ENCODE measurements around the gene SLC22A2.
"Not testable (repeated sequence)": the region's sequence is repeated elsewhere in the genome, so short reads cannot be mapped to it uniquely, and the experiment has no call there.

Gene SLC22A2

GRCh38 chr6:160247457-160247883, 11.2 kb downstream of the SLC22A2 start:
- TF ChIP-seq CTCF (IDR thresholded peaks at IDR 0.05; ENCODE audit: borderline replicate concordance, control extremely low read depth, extremely low read depth, insufficient read depth, missing control alignments), result no peak
- no peak for DNase-seq (ENCODE audit: low spot score)
- in situ Hi-C loops (cut with MboI; ENCODE audit: low sequenced_read_pairs, unreplicated experiment), result no loop called here

GRCh38 chr6:160240691-160241084, 17.9 kb downstream of the SLC22A2 start:
- no peak for TF ChIP-seq CTCF (IDR thresholded peaks at IDR 0.05; ENCODE audit: borderline replicate concordance, control extremely low read depth, extremely low read depth, insufficient read depth, missing control alignments)
- in situ Hi-C loops (cut with MboI; ENCODE audit: low sequenced_read_pairs, unreplicated experiment), result no loop called here
- no peak for DNase-seq (ENCODE audit: low spot score)

GRCh38 chr6:160239929-160240690, 18.5 kb downstream of the SLC22A2 start:
- in situ Hi-C loops (cut with MboI; ENCODE audit: low sequenced_read_pairs, unreplicated experiment), result no loop called here
- no peak for DNase-seq (ENCODE audit: low spot score)
- no peak for TF ChIP-seq CTCF (IDR thresholded peaks at IDR 0.05; ENCODE audit: borderline replicate concordance, control extremely low read depth, extremely low read depth, insufficient read depth, missing control alignments)

- DNase-seq (ENCODE audit: low spot score), result no peak
- in situ Hi-C loops (cut with MboI; ENCODE audit: low sequenced_read_pairs, unreplicated experiment), result no loop called here
- no peak for TF ChIP-seq CTCF (IDR thresholded peaks at IDR 0.05; ENCODE audit: borderline replicate concordance, control extremely low read depth, extremely low read depth, insufficient read depth, missing control alignments)
Observed at GRCh38 chr6:160238761-160239751, 19.6 kb downstream of the SLC22A2 start.

- DNase-seq (ENCODE audit: low spot score), result no peak
- TF ChIP-seq CTCF (IDR thresholded peaks at IDR 0.05; ENCODE audit: borderline replicate concordance, control extremely low read depth, extremely low read depth, insufficient read depth, missing control alignments), result no peak
- in situ Hi-C loops (cut with MboI; ENCODE audit: low sequenced_read_pairs, unreplicated experiment), result no loop called here
Observed at GRCh38 chr6:160238278-160238711, 20.3 kb downstream of the SLC22A2 start.

- DNase-seq (ENCODE audit: low spot score); in situ Hi-C loops (cut with MboI; ENCODE audit: low sequenced_read_pairs, unreplicated experiment): not testable (repeated sequence)
Observed at GRCh38 chr6:160237597-160238275, 20.9 kb downstream of the SLC22A2 start.

GRCh38 chr6:160236235-160236872, 22.3 kb downstream of the SLC22A2 start:
- DNase-seq (ENCODE audit: low spot score); in situ Hi-C loops (cut with MboI; ENCODE audit: low sequenced_read_pairs, unreplicated experiment): not testable (repeated sequence)

- in situ Hi-C loops (cut with MboI; ENCODE audit: low sequenced_read_pairs, unreplicated experiment), result not testable (repeated sequence)
Observed at GRCh38 chr6:160233950-160234640, 24.5 kb downstream of the SLC22A2 start.

More at GRCh38 chr6:160233950-160234640, 24.5 kb downstream of the SLC22A2 start:
- DNase-seq (ENCODE audit: low spot score), result not testable (repeated sequence)
